KG1 (cell line): ENCODE results near the gene PAQR9.

Experiments used
- DNase-seq: peaks from one replicate; lab custom pipeline; 2025; lab: John Stamatoyannopoulos, UW

PAQR9 gene

DNA sequence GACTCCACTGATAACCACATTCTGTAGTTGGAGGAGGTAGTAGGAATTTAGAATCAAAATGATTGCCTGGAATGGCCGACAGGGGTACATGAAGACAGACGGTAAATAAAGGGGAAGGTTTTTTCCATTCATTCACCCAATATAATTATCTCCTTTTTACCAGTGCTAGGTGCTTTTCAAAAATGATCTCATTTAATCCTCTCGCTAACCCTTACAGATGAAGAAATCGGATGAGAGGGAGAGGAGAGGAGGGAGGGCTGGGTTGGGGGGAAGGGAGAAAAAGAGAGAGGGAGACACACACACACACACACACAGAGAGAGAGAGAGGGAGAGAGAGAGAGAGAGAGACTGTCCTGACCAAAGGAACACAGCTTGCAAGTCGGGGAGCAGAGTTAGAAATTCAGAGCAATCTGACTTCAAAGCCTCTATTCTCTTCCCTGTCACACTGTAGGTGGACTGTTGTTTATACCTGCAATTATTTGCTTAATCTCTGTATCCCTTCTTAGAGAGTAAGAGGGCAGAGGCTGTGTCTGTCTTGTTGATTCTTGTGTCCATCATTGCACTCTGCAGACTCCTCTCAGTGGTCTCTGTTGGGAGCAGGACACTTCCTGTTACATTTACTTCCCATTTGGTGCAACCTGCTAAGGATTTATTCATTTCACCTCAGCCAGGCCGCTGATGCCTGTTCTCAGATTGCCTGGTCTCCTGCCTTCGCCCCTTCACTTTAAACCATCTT lies 18.7 kb upstream of the PAQR9 start:
- DNase-seq, result no peak

DNA sequence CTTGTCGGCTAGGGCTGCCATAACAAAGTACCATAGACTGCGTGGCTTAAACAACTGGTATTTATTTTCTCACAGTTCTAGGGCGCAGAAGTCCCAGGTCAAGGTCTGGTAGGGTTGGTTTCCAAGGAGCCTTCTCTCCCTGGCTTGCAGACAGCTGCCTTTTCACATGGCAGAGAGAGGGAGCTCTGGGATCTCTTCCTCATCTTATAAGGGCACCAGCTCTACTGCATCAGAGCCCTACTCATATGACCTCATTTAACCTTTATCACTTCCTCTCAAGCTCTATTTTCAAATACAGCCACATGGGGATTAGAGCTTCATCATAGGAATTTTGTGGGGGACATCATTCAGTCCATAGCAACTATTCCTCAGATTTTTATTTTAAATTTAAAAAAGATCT lies 17.6 kb upstream of the PAQR9 start:
- no peak for DNase-seq

DNA sequence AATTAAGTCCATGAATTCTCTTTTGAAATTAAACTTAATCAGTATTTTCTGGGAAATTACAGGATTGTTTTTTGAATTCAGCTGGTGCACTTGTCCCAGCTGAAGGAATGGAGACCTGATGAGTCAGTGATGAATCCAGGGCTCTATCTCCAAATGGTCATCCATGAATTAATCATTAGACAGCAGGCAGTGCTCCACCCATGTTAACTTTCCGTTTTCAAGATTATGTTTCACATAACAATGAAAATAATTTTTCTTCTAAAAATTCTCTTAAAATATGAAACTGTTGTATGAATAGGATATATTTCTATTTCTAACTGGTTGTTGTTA lies 13.9 kb upstream of the PAQR9 start:
- no peak for DNase-seq

DNA sequence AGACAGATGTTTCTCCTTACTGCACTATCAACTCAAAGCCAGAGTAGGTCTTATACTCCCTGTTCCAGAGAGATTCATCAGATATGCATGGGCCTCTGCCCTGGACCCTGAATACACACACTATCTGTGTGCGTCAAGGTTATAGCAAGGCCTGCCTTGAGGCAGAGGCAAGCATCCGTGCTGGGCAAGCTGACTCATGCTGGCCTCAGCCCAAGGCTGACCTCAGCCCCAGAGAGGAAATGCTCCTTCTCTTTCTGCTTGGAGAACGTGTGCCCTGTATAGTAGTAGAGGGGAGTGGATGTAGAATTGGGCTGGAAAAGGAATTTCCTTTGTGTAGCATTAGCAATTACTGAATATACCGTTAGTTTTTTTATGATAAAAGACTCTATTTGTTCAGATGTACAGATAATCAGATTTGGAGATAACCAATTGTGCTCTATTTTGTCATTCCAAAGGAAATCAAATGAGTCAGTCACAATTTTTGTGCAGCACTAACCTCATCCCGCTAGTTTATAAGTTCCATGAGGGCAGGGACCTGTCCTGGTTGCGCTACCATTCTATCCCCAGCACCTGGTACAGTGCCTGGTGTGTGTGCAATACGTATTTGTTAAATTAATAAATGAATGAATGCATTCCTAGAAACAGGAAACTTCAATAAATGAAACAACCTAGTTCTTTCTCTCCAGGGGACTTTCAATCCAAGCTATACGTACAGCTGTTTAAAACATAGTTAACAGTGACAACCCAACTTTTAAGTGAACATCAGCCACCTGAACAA lies 13.3 kb upstream of the PAQR9 start:
- no peak for DNase-seq

DNA sequence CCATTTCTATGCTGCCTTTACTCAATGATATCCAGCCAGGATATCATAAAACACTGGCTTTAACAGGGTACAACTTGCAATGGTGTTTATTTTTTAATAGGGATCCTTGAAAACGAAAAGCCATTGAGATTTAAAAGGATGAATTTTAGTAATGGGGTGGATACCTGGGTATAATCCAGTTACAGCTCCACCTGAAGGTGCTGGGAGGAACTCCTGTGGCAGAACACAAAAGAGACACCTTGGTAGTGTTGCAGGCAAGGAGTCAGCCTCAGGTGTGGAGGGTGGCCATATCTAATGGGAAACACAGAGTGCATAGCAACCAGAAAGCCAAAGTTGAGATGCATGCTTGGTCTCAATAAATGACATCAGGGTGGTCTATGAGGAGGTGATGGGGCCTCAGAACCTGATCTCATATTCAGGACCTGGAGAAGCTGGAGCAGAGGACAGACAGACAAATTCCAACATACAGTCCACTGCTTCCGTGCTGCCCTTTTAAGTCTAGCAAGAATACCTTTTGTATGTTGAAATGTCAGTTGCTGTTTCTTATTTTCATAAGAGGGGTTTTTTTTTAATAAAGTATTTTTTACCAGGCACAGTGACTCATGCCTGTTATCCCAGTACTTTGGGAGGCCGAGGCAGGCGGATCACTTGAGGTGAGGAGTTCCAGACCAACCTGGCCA lies 12.0 kb upstream of the PAQR9 start:
- no peak for DNase-seq

DNA sequence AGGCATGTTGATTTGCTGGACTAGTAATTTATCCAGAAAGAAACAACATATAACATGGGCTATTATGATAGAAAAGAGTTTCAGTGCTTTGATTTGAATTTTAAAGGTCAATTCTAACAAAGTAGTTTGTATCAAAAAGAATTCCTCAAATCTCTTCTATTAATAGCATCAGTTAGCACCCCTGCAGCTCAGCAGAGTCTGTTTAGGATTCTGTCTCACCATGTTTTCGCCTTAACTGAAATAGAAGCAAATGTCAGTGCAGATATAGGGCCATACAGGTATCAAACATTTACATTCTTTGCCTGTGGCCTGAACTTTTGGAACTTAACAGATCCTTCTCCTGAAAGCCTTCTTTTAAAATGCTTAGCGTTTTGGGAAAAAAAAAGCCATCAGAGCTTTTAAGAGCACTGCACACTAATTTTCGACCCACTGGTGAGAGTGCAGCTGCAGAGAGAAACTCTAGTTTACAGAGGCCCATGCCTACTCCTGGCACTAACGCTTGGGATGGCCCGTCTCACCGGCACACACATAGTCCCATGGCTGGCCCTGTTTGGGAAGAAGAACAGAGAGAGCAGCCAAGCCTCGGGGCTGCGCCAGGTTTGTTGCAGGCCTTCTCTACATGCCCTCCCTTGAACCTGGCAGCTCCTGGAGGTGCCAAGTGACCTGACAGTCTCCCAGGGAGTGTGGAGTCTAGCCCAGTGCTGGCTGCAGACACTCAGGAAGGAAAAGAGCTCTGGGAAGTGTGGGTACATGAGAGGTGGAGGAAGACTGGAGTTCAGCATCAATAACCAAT lies 9.9 kb upstream of the PAQR9 start:
- no peak for DNase-seq

DNA sequence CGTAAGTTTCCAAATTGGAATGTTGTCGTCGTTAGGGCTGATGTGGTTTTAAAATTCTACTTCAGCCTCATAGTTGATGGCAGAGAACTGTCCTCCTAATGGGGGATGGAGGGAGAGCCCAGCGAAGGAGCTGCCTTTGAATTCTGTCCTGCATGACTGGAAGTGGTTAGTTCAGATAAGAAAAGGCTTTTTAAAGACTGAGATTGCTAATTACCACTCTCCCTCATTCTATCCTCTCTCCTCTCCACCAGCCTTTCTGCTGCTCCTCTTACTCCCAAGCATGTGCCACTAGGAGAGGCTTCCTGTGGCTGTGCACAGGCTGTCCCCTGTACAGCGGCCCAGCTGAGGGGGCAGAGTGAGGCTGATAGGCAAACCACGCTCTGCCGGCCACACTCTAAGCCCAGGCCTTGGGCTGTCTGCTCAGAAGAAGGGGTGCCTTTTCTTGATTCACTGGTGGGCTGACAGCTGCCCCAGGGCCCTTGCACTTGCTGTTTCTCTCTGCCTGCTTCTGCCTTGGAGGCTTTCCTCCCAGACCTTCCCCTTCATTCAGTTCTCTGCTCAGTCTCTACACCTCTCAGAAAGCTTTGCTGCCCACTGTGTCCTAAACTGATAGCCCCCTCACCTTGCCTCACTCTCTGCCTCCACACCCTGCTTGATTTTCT lies 8.7 kb upstream of the PAQR9 start:
- no peak for DNase-seq

DNA sequence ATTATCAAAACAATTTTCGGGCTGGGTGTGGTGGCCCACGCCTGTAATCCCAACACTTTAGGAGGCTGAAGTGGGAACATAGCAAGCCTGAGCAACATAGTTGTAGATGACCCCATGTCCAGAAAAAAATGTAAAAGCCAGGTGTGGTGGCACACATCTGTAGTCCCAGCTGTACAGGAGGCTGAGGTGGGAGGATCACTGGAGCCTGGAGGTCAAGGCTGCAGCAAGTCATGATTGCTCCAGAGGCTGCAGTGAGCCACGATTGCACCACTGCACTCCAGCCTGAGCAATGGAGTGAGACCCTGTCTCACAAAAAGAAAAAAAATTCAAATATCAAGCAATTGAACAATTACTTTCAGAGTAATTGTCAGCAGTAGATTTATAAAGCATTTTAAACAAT lies 8.0 kb upstream of the PAQR9 start:
- no peak for DNase-seq

DNA sequence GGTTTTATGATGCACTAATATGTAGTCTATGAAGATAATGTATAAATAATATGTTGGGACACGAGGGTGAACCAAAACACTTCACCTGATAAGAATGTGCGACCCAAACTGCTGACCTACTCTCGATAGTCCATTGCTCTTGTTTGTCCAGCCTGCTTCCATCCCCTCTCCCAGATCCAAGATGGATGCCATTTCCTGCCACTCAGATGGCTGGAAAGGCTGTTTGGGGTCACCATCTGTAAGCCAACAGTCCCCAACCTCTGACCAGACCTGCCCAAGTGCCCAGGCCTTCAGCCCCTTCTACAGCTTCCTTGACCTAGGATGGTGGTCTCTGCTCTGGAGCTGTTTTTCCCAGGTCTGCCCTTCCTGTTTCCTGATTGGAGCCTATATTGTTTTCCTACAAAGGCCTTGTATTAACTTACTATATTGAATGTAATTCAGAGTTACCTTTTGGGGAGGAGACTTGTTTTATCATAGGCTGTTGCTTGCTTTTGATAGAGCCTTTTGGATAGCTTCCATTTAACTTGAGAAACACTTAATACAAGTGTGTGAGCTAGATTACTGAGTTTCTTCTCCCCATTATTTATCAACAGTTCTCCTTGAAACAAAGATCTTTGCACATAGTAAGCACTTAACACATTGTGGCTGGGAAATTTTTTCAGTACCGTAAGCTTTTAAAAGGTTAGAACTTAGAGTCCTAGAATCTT lies 5.0 kb upstream of the PAQR9 start:
- DNase-seq, result no peak

DNA sequence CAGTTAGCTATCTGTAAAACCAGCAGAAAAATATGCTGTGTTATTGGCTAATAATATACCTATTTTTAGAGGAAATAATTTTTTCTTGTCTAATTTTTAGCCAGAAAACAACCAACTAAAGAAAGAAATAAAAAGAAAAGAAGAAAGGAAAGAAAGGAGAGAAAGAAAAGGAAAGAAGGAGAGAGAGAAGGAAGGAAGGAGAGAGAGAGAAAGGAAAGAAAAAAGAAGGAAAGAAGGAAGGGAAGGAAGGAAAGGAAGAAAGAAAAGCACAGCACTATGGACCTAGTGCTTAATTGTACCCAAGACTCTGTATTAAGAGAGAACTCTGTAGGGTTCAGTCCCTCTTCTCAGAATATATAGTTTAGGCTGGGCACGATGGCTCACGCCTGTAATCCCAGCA lies 3.3 kb upstream of the PAQR9 start:
- no peak for DNase-seq

DNA sequence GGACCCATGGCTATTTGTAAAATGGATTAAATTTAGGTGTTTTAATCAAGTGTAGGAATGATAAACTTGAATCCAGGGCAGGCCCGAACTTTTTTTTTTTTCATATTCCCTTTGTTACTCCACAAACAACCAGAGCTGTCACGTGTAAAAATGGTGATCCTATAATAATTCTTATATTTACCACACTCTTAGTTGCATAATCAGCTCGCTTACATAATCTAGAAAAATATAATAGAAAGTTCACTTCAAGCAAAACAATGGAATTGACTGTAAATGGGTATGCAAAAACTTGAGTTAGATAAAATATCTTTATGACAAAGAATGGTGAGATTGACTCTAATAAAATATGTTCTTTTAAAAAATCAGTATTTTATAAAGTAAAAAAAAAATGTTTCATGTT lies 2.1 kb upstream of the PAQR9 start:
- no peak for DNase-seq

DNA sequence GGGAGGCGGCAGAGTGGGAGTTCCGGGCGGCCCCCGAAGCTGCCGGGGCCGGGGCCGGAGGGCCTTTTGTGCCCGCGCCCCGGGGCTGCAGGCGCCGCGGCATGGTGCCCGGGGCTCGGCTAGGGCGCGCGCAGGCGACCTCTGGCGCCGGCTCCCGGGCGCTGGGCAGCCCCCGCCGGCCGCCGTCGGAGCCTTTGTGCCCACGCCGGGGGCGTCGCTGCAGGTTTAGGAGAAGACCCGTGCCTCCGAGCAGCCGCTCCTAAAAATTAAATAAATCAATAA lies 299 bp downstream of the PAQR9 start:
- no peak for DNase-seq

DNA sequence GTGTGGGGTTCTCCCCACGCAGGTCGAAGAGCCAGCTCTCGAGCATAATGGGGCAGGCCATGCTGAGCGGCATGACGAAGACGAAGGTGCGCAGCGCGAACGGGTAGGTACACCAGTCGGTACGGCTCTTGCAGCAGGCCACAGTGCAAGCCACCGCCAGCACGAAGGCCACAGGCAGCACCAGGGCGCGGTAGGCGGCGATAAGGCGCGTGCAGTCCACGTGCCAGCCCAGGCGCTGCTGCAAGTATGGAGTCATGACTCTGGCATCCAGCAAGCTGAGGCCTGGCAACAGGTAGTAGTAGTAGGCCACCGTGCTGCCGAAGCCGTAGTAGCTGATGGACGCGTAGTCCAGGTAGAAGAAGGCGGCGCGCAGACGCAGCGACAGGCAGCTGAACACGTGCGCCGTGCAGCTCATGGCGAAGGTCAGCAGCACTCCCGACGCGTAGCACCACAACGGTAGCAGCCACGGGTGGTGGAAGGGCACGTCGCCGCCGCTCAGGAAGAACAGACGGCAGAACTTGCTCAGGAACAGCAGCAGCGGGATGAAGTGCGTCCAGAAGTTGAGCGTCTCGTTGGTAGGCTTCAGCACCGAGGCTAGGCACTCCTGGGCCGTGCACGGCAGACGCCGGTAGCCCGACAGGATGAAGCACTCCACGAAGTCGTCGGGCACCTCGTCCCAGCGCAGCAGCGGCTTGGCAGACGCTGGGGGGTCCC lies 797 bp downstream of the PAQR9 start:
- no peak for DNase-seq

DNA sequence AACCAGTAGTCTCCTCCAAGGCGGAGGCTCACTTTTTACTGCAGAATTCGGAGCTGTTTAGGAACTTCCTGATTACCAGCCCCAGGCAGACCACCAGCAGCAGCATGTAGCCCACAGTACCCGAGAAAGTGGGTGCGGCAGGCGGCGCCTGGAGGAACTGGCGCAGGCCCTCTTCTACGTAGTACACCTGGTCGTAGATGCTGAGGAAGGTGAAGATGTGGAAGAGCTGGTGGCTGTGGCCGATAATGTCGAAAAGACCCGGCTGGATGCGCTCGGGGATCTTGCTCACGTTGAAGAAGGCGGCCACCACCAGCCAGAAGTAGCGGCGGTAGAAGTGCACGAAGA lies 1.3 kb downstream of the PAQR9 start:
- no peak for DNase-seq

DNA sequence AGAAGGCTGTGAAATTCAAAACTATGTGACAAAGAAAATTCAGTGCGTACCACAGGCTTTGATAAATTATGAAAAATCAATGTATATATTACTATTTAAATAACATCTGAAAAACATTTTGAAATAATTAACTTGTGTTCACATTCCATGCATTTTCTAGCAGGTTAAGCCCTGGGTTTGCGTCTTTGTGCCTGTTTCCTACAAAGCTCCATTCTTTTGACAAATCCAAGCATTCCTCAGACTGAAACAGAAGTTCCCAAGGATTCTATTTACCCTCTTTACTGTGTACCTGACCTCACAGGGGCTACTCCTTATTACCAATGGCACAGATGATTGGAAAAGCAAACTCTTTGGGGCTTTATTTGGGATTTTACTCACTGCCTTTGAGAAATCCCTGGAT lies 1.9 kb downstream of the PAQR9 start:
- no peak for DNase-seq

DNA sequence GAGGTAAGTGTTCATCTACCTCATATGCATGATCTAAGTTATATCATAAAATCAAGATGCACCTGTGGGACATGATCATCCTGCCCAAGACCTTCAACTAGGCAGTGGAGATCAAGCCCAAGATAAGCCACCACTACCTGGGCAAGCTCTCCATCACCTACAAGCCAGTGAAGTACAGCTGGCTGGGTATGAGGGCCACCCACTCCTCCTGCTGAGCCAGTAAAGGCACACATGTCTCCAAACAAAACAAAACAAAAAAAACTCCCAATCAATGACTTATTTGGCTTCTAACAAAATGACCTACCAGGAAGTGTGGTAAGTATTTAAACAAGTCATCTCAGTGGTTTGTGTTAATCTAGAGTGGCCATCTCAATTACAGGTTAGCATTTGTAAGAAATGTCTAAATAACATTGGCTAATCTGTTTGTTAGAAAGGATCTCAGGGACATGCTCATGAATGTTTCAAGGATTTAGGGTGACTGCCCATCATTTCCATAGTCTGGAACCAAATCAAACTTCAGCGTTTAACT lies 3.1 kb downstream of the PAQR9 start:
- DNase-seq, result no peak

DNA sequence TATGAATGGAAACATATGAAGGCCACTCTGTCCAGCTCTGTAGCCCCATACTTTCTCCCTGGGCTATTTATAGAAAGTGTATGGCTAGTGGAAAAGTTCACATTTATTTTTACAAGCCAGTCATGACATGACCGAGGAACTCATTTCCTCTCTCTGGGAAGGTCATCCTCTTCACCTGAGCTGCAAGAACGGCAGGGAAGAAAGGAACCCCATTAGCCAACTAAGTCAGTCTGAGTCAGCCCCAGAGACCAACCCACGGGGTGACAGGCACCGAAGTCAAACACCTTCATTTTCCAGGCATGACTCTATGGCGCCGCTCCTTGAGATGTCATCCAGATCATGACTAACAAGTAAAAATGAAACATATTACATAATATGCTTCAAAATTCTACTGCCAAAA lies 4.8 kb downstream of the PAQR9 start:
- no peak for DNase-seq

DNA sequence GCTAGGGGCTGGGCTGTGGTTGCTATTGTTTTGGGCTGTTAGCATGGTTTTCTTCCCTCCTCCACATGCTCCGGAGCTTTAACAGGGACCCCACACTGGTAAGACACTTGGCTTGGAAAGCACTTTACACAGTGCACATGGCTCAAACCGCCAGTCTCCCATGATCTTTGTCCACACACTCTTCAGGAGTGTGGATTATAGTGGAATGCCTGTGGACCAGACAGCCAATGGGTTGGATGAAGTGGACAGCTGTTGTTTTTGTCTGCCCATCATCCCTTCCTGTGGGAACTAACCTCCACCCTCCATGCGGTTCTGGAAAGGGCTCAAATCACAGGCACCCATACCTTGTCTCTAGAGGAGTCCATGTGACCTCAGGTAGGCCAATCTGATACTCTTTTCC lies 10.0 kb downstream of the PAQR9 start:
- DNase-seq, result no peak

DNA sequence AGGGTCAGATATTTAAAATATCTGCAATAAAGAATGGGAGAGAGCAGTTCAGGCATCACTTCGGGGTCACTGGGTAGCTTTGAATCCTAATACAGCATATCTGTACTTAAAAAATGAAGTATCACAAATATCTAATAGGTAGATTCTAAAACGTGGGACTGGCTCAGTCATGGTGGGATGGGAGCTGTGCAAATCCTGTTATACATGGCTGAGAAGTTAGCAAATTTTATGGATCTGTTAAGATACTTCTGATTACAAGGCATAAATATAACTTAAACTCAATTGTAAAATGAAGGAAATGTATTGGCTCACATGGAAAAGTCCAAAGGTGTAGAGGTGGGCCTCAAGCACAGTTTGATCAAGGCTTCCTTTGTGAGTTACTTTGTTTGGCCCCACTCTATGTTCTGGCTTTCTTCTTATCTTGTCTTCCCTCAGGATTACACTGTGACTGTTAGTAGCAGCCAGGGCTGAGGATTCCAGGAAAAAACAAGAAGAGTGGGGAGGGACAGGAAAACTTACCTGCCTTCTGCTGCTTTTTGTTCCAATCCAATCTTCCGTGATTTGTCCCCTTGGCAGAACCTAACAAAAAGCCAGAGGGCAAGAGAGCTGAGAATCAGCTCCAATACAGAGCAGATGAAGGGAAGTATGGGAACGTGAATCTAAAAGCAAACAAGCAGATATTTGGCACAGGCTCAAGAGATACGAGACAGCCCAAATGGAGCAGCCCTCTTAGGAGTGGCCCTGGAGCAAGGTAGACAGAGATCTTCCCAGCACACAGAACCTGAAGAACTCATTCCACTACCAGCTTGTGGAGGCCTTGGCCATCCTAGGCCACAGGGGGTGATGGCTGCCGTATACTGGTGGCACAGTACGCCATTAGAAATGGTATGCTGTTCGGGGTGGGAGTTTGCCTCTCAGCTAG lies 10.9 kb downstream of the PAQR9 start:
- DNase-seq, result no peak

DNA sequence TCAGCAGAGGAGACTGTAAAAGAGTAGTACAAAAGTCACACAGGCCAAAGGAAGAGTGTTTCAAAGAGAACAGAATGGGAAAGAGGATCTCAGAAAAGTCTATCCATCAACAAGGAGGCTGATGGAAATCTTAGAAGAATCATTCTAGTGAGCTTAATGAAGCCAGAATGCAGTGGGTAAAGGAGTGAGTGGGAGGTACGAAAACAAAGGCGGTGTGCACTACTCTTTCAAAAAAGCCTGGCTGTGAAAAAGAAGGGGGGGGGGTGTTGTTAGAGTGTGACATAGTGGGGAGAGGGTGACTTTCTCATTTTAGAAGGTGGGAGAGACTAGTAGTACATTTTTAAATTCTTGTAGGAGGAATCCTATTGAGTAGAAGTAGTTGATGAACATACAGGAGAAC lies 11.7 kb downstream of the PAQR9 start:
- no peak for DNase-seq
